Ovary (tissue), 9 donors: ENCODE data around the gene USH2A. TPM values are rescaled to one million over a fixed set of nuclear protein-coding genes. Genes with fewer than 3 reads are reported as not detected.

ENCODE experiments used
- DNase-seq, 5 donors: peaks; one replicate each; pipeline ENCODE4 v3.0.0-alpha.2; 2019 to 2020
- H3K27ac ChIP-seq, 2 donors: fragments of 200-600 bp; one replicate each; pipeline versions ENCODE4 v1.5.1 to v1.8.0; 2019 to 2022
- H3K27me3 ChIP-seq: fragments of 200-600 bp; one replicate; pipeline ENCODE4 v1.8.0; 2022
- H3K36me3 ChIP-seq: fragments of 200-600 bp; sonication (generic); one replicate; pipeline ENCODE4 v1.5.1; 2019
- H3K4me1 ChIP-seq: one replicate; pipeline ENCODE4 v1.8.1; 2013; ENCODE audit warnings: mild to moderate bottlenecking, moderate library complexity; ENCODE audit not compliant: insufficient read depth
- H3K4me3 ChIP-seq: fragments of 200-600 bp; sonication (generic); one replicate; pipeline ENCODE4 v1.5.1; 2017
- H3K9me3 ChIP-seq, 2 donors: fragments of 200-600 bp in 1 of 2; sonication (generic) in 1 of 2; one replicate each; pipeline versions ENCODE4 v1.5.1 to v1.8.1; 2013 to 2019; ENCODE audit warnings: mild to moderate bottlenecking in 1 of 2, moderate library complexity in 1 of 2
- CTCF ChIP-seq, 3 donors: fragments of 450-650 bp in 2 of 3; fragments of 200-600 bp in 1 of 3; IDR thresholded peaks; one replicate each; pipeline versions ENCODE4 v1.5.1 to v1.8.0; 2016 to 2022; ENCODE audit warnings: antibody characterized with exemption in 3 of 3, mild to moderate bottlenecking in 1 of 3
- EP300 ChIP-seq: sonication (generic); formaldehyde crosslinking; IDR thresholded peaks from one replicate; pipeline ENCODE4 v1.6.1; 2017; ENCODE audit warnings: antibody characterized with exemption
- POLR2A ChIP-seq: fragments of 450-650 bp; IDR thresholded peaks from one replicate; pipeline ENCODE4 v1.6.1; 2017; ENCODE audit warnings: antibody characterized with exemption, mild to moderate bottlenecking, moderate library complexity
- WGBS, 3 donors: extraction: QIAGEN DNeasy Blood & Tissue Kit in 1 of 3; methylation state at CpG; one replicate each; pipeline versions ENCODE4 v1.1.5 to v1.1.7; 2013 to 2017; 5-methylcytosine and 5-hydroxymethylcytosine counted together
- intact Hi-C, 4 donors: fragments of 100-400 bp; cut with DNase I; formaldehyde crosslinking; loops; one replicate each; pipeline versions ENCODE4 v1.11.0 to v1.15.1; 2022 to 2023
- polyA plus RNA-seq, 2 donors: library from polyadenylated mRNA; stranded (reverse); fragments of 200-250 nt in 1 of 2; fragments of 350-450 nt in 1 of 2; fragmentation: Illumina TruSeq in 1 of 2; extraction: RNeasy Lipid Tissue Mini Kit (QIAGEN cat#74804) in 1 of 2; gene quantifications; one replicate each; pipeline ENCODE4 v1.2.3, GENCODE V29; 2013 to 2014
- total RNA-seq, 7 donors: library from RNA; depleted of rRNA in 2 of 7; stranded (reverse); fragments of >200 nt in 2 of 7; fragmentation: NEBNext Ultra II Directional in 3 of 7; extraction: Animal tissue kit (Norgen Biotek cat#: 25700) in 3 of 7; gene quantifications; one replicate each; pipeline versions ENCODE4 v1.1.0 to v1.2.4, GENCODE V29; 2016 to 2023
- donor health status: DM: no; HTN: no; CAD: no; lungs with moderate emphysema.
- donor health status: DM: no; HTN: no; CAD: no.
- donor health status: Bipolar disorder and iron deficiency.
- donor health status: DM: yes; HTN: yes; CAD: no.
- donor health status: DM: no; HTN: no; CAD: no.
- donor health status: DM: yes; HTN: yes; CAD: no.

USH2A gene
- total and polyA plus RNA-seq, 9 donors: 0.01 to 0.11 TPM; not detected in 7

- intact Hi-C loops: no loop called here
- no peak overlapping the region for H3K27ac ChIP-seq
- TF ChIP-seq EP300 (no peak), CTCF (IDR thresholded peaks at IDR 0.05) (no peak), POLR2A (no peak)
- H3K4me1 ChIP-seq: no peaks in the 10 kb centered on the region
- WGBS, 3 donors: 75 to 80% (median 77%) methylated on average over 6 of the region's 6 CpGs
- no peaks in the 10 kb centered on the region for H3K36me3 ChIP-seq
- no peaks in the 10 kb centered on the region for H3K27me3 ChIP-seq
- no peak overlapping the region for H3K4me3 ChIP-seq
- H3K9me3 ChIP-seq: no peaks in the 10 kb centered on the region
- DNase-seq: no peak
Measured at GRCh38 chr1:215905493-215906115, 517.6 kb downstream of the USH2A start.

GRCh38 chr1:215900684-215901083, 522.6 kb downstream of the USH2A start:
- no peak for DNase-seq
- 47 to 63% (median 54%) methylated on average over 6 of the region's 6 CpGs for WGBS, 3 donors
- TF ChIP-seq EP300: no peak
- no peak for TF ChIP-seq CTCF (IDR thresholded peaks at IDR 0.05)
- TF ChIP-seq POLR2A: no peak

GRCh38 chr1:215899901-215900300, 523.3 kb downstream of the USH2A start:
- TF ChIP-seq POLR2A (no peak), EP300 (no peak), CTCF (IDR thresholded peaks at IDR 0.05) (no peak)
- Histone ChIP-seq H3K27me3 (no peaks in the 10 kb centered on the region), H3K9me3 (no peaks in the 10 kb centered on the region), H3K4me1 (no peaks in the 10 kb centered on the region), H3K27ac (no peak overlapping the region), H3K36me3 (no peaks in the 10 kb centered on the region), H3K4me3 (no peak overlapping the region)
- intact Hi-C loops: loop anchor here in 1 of 4 donors (5.0 kb wide), 1 partner anchor 947 kb away; no protein-coding TSS in a partner anchor
- 87 to 90% (median 89%) methylated on average over 5 of the region's 5 CpGs for WGBS, 3 donors
- no peak for DNase-seq

More at GRCh38 chr1:215900684-215901083, 522.6 kb downstream of the USH2A start:
- Histone ChIP-seq H3K27me3 (no peaks in the 10 kb centered on the region), H3K36me3 (no peaks in the 10 kb centered on the region), H3K4me3 (no peak overlapping the region), H3K27ac (no peak overlapping the region), H3K4me1 (no peaks in the 10 kb centered on the region), H3K9me3 (no peaks in the 10 kb centered on the region)
- intact Hi-C loops: loop anchor here in 1 of 4 donors (5.0 kb wide), 1 partner anchor 947 kb away; no protein-coding TSS in a partner anchor

GRCh38 chr1:215895893-215896292, 527.4 kb downstream of the USH2A start:
- no peak for DNase-seq
- H3K4me3 ChIP-seq: no peak overlapping the region
- H3K9me3 ChIP-seq: no peaks in the 10 kb centered on the region
- no peaks in the 10 kb centered on the region for H3K4me1 ChIP-seq
- intact Hi-C loops: no loop called here
- 80 to 87% (median 82%) methylated on average over 3 of the region's 3 CpGs for WGBS, 3 donors
- no peak overlapping the region for H3K27ac ChIP-seq
- no peaks in the 10 kb centered on the region for H3K27me3 ChIP-seq
- no peaks in the 10 kb centered on the region for H3K36me3 ChIP-seq
- TF ChIP-seq EP300 (no peak), POLR2A (no peak), CTCF (IDR thresholded peaks at IDR 0.05) (no peak)
